PFSK-1 (cell line): ENCODE data around the gene ACADL.

Source experiments
- POLR2AphosphoS5 ChIP-seq: IDR thresholded peaks from 2 replicates; pipeline ENCODE4 v1.6.1; 2012; ENCODE audit warnings: low read depth, mild to moderate bottlenecking, control low read depth, low read length, moderate library complexity
- SIN3A ChIP-seq: IDR thresholded peaks from 2 replicates; pipeline ENCODE4 v1.6.1; 2012; ENCODE audit warnings: mild to moderate bottlenecking, low read length, moderate library complexity, borderline replicate concordance; ENCODE audit not compliant: insufficient read depth
- TAF1 ChIP-seq: IDR thresholded peaks from 2 replicates; pipeline ENCODE4 v1.6.1; 2012; ENCODE audit warnings: low read length, control low read depth, borderline replicate concordance; ENCODE audit not compliant: insufficient read depth

GRCh38 chr2:210179351-210179990, 45.8 kb downstream of the ACADL start:
- TF ChIP-seq POLR2AphosphoS5 (no peak), TAF1 (no peak), SIN3A (no peak)
